ENCODE measurements around the gene PHEX.

DNA sequence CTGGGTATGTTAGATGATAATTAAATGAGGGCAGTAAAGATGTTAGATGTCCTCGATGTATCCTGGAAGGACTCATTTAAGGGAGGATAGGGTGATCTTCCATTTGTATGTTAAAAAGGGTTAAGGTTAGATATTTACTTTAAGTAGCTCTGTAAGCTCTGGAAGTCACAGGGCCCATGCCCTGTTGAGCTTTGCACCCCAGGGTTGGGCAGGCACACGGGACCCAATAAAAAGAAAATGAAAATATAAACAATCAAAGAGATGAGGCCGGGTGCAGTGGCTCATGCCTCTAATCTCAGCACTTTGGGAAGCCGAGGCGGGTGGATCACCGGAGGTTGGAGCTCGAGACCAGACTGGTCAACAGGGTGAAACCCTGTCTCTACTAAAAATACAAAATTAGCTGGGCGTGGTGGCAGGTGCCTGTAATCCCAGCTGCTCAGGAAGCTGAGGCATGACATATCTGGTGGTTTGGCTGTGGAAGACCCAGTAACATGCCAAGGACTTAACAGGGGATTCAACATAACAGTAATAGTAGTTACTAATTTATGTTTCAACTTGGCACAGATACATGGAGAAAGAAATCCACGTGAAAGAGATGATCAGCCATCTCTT is 16.9 kb upstream of the PHEX start:
- TF ChIP-seq, protein P1, sequence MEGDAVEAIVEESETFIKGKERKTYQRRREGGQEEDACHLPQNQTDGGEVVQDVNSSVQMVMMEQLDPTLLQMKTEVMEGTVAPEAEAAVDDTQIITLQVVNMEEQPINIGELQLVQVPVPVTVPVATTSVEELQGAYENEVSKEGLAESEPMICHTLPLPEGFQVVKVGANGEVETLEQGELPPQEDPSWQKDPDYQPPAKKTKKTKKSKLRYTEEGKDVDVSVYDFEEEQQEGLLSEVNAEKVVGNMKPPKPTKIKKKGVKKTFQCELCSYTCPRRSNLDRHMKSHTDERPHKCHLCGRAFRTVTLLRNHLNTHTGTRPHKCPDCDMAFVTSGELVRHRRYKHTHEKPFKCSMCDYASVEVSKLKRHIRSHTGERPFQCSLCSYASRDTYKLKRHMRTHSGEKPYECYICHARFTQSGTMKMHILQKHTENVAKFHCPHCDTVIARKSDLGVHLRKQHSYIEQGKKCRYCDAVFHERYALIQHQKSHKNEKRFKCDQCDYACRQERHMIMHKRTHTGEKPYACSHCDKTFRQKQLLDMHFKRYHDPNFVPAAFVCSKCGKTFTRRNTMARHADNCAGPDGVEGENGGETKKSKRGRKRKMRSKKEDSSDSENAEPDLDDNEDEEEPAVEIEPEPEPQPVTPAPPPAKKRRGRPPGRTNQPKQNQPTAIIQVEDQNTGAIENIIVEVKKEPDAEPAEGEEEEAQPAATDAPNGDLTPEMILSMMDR (conservative IDR thresholded peaks at IDR 0.05), result no peak
- TF ChIP-seq ZFX (IDR thresholded peaks at IDR 0.05), result no peak

All from C4-2B (cell line).